MV-4-11 (cell line): ENCODE data around the gene S100A13.

Experiments
- DNase-seq: peaks from one replicate; lab custom pipeline; 2025; lab: John Stamatoyannopoulos, UW

Gene S100A13

DNA sequence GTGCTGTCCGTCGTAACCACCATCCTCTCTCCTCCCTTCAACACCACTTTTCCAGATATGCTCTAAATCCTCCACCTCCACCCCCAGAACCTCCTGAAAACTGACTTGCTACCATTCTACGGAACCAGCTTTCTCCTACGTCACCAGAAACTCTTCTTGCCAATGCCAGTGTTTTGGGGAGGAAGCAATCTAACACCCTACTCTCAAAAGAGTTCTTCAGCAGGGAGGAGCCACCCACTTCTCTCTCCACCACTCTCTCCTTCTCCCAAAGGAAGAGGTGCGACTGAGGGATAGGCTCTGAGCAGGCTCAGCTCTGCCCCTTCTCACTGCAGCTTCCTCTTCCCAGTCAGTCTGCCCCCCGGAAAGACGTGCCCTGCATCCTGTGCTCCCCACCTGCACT lies 55.6 kb downstream of the S100A13 start:
- DNase-seq: no peak

DNA sequence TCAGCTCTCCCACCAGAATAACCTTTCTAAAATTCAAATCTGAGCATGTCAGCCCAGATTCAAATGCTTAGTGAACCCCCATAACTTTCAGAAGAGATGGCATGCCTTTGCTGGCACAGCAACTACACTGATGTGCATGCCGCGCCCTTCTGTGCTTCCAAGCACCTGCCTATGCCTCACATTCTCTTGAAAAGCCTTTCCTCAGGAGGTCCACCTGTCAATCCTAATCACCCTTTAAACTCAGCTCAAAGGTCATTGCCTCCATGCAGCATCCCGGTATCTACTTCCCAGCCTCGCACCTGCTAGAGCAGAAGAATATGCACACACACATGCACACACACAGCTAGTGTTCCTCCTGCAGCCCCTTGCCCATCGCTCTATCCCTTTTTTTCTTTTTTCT lies 56.4 kb downstream of the S100A13 start:
- DNase-seq: no peak

DNA sequence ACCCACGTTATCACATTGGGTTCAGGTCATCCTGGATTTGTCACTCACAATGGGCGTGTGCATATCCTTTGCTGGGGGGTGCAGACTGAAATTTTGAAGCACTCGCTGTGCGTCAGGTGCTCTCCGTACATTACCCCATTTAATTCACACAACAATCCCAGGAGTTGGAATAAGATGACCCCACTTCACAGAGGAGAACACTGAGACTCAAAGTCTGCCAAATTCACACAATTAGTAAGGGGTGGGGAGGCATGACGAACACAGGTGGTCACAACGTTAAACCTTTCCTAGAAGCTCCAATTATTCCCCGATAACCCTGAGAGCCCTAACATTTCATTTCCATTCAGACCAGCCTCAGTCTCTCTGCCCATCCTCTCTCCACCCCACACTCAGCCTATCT lies 57.8 kb downstream of the S100A13 start:
- DNase-seq: no peak
